Hippocampal formation (tissue), 2 donors: Measurements from ENCODE around the gene IL18.
A peak's percentile ranks its signal among the peaks of the same experiment; 100 is the strongest.
"Not testable (repeated sequence)": the region's sequence is repeated elsewhere in the genome, so short reads cannot be mapped to it uniquely, and the experiment has no call there.

ENCODE experiments used
- DNase-seq, 2 donors: peaks; one replicate each; lab custom pipeline; 2025; lab: John Stamatoyannopoulos, UW

The IL18 gene

DNA sequence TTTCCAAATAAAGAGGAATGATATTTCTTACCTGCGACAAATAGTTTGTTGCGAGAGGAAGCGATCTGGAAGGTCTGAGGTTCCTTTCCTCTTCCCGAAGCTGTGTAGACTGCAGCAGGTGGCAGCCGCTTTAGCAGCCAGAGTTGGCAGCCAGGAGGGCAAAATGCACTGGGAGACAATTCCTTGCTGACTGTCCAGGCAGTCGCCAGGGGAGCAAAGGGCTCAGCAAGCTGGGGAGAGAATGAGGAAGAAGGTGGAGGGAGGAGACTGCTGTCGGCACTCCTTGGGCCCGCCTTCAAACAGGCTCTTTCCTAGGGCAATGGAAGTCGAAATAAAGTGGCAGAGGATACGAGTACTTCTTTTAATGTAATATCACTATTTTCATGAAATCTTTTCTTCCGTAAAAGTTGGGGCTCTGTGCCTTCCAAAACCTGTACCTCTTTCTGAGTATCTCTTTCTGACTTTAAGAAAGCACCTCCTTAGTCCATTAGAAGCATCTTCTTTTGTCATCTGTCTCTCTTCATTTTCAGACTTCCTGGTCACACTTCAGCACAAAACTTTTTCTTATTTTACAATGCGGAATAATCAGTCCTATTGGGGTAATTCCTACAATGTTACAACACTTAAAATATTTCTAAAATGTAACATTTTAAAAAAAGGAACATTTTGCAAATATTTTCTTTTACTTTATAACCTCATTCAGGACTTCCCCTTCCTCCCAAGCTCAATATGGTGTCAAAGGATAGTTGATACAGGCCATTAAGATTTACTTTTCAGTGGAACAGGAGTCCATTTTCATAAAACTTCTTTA lies at the start of gene IL18:
TSS of gene IL18 (minus strand) at position 220 of the 811 bp plus-strand sequence. CDS start 9,041 bp downstream, outside the sequence.
- no peak for DNase-seq

DNA sequence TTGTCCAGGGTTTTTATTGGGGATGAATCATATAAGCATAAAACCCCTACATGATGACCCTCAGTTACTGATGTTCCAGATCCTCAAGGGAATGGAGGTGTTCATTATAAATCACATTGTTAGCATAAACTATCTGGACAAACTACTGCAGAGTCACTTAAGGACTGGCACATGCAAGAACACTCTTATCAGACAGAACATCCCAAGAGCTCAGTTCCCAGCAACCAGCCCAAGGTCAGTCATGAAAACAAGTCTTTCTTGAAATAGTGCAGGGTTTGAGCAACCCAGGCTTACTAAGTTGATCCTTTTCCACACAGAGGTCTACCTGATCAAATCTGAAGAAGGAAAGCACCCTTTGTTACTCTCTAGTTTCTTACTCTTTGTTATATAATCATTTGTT lies 48.8 kb upstream of the IL18 start:
- DNase-seq: no peak

DNA sequence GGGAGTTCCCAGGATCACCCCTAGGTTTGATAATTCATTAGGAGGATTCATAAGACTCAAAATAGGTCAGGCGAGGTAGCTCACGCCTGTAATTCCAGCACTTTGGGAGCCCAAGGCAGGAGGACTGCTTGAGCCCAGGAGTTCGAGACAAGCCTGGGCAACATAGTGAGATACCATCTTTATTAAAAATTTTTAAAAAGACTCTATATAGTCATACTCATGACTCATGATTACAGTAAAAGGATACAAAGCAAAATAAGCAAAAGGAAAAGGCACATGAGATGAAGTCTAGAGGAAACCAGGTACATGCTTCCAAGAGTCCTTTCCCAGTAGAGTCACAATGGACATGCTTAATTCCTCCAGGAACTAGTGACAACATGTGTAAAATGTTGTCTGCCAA lies 48.4 kb upstream of the IL18 start:
- DNase-seq: no peak

DNA sequence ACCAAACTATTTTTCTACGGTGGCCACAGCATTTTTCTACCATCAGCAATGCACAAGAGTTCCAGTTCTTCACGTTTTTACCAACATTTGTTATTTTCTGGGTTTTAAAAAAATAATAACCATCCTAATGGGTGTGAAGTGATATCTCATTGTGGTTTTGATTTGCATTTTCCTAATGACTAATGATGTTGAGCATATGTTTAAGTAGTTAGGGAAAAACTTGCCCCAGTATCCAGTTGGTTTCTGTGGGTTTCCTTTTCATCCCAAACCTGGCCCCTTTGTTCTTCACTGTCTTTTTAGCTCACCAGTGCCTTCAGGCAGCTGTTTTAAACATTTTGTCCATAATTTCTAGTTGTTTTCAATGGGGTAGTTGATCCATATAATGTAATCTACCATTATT lies 47.6 kb upstream of the IL18 start:
- DNase-seq: no peak

DNA sequence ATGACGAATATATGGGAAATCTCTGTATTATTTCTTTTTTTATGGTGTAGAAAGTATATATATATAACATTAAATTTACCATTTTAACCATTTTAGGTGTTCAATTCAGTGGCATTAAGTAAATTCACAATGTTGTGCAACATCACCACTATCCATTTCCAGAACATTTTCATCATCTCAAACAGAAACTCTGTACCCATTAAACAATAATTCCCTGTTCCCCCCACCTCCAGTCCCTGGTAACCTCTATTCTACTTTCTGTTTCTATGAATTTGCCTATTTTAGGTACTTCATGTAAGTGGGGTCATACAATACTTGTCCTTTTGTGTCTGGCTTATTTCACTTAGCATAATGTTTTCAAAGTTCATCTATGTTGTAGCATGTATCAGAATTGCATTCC lies 47.0 kb upstream of the IL18 start:
- no peak for DNase-seq

DNA sequence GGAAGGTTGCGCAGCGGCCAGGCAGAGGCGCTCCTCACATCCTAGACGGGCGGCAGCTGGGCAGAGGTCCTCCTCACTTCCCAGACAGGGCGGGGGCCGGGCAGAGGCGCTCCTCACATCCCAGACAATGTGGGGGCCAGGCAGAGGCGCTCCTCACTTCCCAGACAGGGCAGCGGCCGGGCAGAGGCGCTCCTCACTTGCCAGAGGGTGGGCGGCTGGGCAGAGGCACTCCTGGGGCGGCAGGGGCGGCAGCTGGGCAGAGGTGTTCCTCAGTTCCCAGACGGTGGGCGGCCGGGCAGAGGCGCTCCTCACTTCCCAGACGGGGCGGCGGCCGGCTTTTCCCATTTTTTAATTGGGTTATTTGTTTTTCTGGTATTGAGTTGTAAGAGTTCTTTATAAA lies 42.2 kb upstream of the IL18 start:
- DNase-seq: no peak

DNA sequence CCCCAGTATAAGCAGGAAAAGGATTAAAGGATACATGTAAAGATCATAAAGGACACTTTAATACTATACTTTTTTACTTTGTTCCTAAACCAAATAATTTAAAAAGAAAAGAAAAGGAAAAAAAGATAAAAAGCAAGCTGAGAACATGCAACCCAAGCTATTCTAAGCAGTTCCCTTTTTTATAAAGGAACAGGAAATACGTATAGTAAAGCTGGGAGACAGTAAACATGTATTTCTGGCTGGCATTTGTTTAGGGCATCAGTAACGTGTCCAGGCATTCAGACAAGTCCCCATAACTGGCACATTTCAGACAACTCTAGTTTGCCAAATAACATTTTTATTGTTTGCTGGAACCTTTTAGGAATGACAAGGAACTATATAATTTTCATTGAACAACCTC lies 36.4 kb upstream of the IL18 start:
- DNase-seq: no peak

DNA sequence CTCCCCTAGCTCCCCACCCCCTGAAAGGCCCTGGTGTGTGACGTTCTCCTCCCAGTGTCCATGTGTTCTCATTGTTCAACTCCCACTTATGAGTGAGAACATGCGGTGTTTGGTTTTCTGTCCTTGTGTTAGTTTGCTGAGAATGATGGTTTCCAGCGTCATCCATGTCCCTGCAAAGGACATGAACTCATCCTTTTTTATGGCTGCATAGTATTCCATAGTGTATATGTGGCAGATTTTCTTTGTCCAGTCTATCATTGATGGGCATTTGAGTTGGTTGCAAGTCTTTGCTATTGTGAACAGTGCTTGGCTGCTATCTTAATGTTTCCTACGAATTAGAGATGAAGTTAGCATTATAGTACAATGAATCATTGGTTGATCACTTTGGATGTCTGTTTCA lies 35.2 kb upstream of the IL18 start:
- not testable (repeated sequence) for DNase-seq

DNA sequence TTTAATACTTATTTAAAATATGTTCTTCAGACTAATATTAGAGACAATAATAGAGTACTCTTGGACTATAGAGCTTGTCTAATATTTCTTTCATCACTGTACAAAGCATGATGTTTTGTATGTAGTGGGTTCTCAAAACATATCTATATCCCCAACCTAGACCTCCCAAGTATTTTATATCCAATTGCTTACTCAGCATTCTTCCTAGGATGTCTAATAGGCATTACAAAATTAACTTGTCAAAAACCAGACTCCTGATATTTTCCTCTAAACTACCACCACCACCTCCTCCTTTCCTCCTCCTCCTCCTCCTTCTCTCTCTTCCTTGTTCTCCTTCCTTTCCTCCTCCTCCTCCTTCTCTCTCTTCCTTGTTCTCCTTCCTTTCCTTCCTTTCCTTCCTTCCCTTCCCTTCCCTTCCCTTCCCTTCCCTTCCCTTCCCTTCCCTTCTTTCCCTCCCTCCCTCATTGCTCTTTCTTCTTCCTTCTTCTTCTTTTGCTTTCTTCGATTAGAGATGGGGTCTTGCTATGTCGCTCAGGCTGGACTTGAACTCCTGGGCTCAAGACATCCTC lies 32.7 kb upstream of the IL18 start:
- no peak for DNase-seq

DNA sequence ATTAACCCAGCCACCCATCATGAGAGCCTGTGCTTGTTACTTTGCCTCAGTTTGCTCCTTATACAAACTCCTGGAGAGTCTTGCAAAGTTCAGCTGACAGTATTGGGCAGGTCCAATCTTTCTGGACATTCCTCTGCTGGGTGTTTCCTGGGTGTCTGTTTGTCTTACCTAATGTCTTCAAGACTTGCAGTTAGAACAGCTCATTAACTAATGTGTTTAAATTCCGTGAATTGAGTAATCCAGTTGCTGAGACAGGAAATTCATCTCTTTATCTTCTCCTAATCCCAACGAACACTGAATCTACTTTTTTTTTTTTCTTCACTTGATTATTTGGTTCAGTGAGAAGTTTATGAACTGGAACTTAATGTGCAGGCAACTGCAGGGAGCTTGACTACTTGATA lies 32.1 kb upstream of the IL18 start:
- DNase-seq: no peak

DNA sequence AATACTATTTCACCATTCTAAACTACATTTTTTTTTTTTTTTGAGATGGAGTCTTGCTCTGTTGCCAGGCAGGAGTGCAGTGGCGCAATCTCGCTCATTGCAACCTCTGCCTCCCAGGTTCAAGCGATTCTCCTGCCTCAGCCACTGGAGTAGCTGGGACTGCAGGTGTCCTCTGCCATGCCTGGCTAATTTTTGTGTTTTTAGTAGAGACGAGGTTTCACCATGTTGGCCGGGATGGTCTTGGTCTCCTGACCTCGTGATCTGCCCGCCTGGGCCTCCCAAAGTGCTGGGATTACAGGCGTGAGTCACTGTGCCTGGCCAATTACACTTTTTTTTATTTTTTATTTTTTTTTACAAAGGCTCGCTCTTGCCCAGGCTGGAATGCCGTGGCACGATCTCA lies 31.2 kb upstream of the IL18 start:
- DNase-seq: not testable (repeated sequence)

DNA sequence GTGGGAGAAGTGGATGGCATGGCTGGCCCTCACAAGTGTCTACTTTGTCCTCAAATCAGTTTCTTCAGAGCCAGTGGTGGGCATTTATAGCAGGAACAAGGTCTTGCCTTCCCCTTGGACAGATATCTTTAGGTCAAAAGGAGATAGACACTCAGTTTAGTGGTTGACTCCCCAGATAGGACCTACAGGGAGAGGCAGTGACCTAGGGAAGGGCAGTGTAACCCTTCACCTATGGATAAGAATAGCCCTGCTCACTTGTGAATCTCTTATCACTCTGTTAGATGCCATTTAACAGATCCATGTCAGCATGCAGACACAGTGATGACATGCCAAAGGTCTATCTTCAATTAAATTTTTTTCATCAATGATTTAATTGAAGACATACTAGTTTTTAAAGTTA lies 22.4 kb upstream of the IL18 start:
- DNase-seq: no peak

DNA sequence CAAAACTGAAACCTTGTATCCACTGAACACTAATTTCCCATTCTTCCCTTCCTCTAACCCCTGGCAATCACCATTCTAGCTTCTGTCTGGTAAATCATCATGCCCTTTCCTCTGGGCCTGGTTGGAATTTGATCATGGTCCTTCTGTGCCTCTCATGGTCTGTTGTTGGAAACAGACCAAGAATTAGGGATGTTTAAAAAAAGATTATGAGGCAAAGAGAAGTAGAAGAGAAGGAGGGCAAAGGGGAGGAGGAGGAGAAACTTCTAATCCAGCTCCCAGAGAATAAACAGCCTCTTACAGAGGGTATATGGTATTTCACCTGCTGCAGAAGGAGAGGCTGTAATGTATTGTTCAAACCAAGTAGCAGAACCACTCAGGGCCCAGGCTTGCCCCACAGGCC lies 22.0 kb upstream of the IL18 start:
- DNase-seq: no peak

DNA sequence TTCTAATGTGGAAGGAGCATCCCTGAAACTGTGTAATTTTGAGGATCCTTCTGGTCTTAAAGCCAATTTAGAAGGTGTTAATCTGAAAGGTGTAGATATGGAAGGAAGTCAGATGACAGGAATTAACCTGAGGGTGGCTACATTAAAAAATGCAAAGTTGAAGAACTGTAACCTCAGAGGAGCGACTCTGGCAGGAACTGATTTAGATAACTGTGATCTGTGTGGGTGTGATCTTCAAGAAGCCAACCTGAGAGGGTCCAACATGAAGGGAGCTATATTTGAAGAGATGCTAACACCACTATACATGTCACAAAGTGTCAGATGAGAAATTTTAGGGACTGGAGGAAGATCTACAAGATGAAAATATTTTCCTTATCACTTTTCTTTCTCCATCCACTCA lies 19.0 kb upstream of the IL18 start:
- no peak for DNase-seq

DNA sequence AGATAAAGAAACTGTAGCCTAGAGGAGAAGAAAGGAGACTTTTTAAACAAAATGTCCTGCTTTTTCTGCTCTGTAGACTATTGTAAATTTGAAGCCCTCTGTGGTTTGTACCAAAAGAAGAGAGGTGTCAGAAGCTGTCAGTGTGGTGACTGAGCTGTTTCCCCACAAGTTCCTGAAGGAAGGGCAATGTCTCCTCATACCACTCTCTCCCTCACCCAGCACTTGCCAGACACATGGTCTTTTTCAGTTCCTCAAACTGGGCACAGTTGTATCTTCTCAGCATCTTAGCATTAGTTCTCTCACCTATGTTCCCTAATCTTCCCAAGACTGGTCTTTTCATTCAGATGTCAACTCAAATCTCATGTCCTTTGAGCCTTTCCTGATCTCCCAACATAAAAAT lies 15.7 kb upstream of the IL18 start:
- peak; percentile 5 to 41 for DNase-seq

DNA sequence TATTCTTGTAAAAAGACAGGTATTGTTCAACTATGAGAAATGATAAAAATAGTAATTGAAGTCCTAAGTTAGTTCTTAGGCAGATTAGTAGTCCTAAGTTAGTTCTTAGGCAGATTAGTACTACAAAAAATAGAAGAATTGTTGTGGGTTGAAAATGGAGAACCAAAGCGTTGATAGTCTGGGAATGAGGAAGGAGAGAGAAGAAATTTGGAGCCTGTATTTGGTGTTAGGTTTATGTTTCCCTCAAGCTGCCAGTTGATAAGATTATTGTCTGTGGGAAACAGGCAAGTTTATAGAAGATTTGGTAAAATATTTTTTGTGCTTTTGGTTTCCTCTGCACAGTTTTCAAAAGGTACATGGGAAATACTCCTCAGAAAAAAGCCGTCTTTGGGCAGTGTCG lies 15.0 kb upstream of the IL18 start:
- DNase-seq: no peak

DNA sequence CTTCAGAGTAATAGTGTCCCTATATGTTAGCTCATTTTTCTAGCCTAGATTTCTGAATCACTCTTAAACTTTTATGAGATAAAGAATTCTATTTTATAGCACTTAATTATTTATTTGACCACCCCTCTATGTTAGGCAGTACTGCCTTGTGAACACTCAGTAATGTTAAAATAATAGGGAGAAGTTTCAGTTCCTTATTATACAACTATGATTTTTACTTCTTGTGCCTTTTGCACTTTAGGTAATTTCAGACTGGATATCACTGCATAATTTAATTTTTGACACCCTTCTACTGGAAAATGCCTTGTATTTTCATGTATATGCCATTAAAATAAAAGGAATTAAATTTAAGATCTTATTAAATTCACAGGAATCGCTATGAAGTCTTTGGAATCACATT lies 14.5 kb upstream of the IL18 start:
- DNase-seq: no peak

DNA sequence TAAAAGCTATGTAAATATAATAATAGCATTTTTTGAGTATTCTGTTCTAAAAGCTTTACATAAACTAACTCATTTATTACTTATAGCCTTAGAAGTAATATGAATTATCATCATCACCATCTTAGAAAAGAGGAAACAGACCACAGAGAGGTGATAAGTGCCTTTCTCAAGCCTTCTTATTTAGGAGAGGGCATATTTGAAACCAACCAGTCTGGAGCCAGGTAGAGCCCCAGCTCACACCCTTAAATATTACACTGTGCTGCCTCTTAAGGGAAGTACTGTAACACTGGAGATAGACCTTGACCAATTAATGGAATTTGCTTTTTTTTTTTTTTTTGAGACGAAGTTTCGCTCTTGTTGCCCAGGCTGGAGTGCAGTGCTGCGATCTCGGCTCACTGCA lies 13.7 kb upstream of the IL18 start:
- DNase-seq: no peak

DNA sequence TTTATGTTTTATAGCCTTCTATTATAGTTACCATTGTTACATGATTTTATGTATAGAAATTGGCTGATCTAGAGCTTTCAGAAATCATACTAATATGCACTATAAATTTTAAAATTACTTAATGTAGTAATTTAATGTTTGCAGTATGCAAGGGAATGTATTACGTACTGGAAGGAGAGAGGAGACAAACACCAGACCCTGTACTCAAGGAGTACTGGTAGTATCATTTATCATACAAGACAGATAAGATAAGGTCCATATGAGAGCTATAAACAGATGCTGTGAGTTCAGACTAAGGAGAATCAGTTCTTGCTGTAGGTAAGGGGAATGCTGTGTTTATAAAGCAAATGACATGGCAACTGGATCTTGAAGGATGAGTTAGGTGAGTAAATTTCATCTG lies 12.2 kb upstream of the IL18 start:
- no peak for DNase-seq

DNA sequence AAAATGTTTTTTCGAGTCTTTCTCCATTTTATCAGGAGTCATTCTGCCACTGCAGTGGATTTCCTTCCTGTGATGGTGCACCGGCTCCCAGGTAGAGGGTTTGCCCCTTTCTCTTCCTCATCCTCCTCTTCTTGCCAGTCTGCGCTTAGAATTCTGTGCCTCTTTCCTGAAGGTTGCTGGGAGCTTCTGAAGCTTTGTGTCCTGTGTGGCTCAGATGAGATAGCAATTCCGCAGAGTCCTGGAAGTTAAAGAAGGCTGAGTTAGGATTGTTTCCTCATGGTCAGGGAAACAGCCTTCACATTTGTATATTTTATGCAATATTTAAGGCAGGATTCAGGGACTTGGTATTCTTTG lies 11.7 kb upstream of the IL18 start:
- peak in 1 of 2 donors; percentile 68 for DNase-seq

DNA sequence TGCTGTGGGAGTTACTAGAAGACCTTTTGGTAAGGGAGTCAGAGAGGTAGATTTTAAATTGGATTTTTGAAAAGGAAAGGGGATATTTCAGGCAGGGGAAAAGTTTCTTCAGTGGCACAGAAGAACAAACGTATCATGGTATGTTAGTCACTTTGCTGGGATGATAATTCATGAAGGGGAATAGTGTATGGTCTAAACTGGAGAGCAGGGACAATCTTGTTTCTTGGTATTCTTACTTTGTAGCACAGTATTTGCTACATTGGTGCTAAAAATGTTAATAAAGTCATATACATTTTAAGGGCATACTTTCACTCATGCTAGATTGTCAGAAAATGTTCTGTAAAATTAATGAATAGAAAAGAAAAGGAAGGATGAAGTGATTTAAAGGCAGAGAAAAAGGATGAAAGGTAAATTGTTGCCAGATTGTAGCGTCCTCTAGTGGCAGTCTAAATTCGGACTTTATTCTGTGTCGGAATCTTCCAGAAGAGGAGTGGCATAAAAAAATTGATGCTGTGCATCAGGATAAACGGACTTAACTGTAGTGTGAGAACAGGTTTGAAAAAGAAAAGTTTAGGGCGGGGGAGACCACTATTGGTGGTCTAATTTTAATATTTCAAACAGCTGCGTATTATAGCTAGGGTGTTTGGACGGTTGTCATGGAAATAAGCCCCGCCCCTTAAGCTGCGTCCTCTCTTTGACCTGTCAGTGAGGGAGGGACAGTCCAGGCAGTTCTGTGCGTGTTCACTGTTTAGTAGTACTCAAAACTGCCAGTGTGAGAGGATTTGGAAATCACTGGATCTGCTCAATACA lies 11.1 kb upstream of the IL18 start, which contains the start of gene BCO2:
TSS of gene BCO2 (plus strand) at position 724 of the 810 bp plus-strand sequence. CDS start 90 bp downstream, outside the sequence.
- DNase-seq: peak; percentile 58 to 88

DNA sequence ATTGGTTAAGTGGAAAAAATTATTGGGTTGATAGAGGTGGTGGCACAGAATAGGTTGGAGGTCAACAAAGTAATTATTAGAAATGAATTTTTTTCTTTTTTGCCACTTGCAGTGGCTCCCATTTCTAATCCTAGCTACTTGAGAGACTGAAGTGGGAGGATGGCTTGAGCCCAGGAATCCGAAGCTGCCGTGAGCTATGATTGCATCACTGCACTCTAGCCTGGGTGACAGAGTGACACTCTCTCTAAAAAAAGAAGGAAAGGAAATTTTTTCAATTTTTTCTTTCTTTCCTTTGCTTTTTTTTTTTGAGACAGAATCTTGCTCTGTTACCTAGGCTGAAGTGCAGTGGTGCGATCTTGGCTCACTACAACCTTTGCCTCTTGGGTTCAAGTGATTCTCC lies 9.3 kb upstream of the IL18 start:
- DNase-seq: no peak
